Nephron (organoid): ENCODE data around the gene IGFBP6.

ENCODE experiments used
- H3K27ac Mint-ChIP-seq, 3 experiments: 2 replicates each; pipeline ENCODE4 v1.8.0; 2020; ENCODE audit warnings: mixed read lengths in 3 of 3, mild to moderate bottlenecking in 2 of 3, moderate library complexity in 1 of 3
- H3K27me3 Mint-ChIP-seq: 2 replicates; pipeline ENCODE4 v1.8.0; 2021; ENCODE audit warnings: low read depth, mild to moderate bottlenecking, moderate library complexity, mixed read lengths
- H3K36me3 Mint-ChIP-seq: 2 replicates; pipeline ENCODE4 v1.8.0; 2020; ENCODE audit warnings: low read depth, mixed read lengths
- H3K4me1 Mint-ChIP-seq: 2 replicates; pipeline ENCODE4 v1.8.0; 2020; ENCODE audit warnings: mixed read lengths
- H3K4me3 Mint-ChIP-seq, 3 experiments: 2 replicates each; pipeline ENCODE4 v1.8.0; 2020; ENCODE audit warnings: mild to moderate bottlenecking in 3 of 3, mixed read lengths in 3 of 3, moderate library complexity in 2 of 3
- H3K9me3 Mint-ChIP-seq: 2 replicates; pipeline ENCODE4 v1.8.0; 2020; ENCODE audit warnings: mixed read lengths
- CTCF ChIP-seq, 3 experiments: fragments of 200-600 bp; sonication (generic); IDR thresholded peaks; one replicate each; pipeline ENCODE4 v1.5.0; 2021; ENCODE audit warnings: antibody characterized with exemption in 3 of 3; ENCODE audit not compliant: unreplicated experiment in 3 of 3

The IGFBP6 gene

GRCh38 chr12:53097564-53098353 is at the start of gene IGFBP6:
Gene IGFBP6, plus strand, starts transcription at chr12:53097667. Its CDS starts 51 bp downstream, at chr12:53097718.
- Mint-ChIP-seq H3K4me3 (peak within 1 kb of the TSS; percentile 81 to 92 (median 87)), H3K9me3 (no peaks in the 10 kb centered on the region), H3K36me3 (no peaks in the 10 kb centered on the region), H3K27ac (peak within 1 kb of the TSS; percentile 87 to 97 (median 94)), H3K4me1 (peaks cover 48% of the 10 kb centered on the region), H3K27me3 (peaks cover 31% of the 10 kb centered on the region)
- no peak for TF ChIP-seq CTCF (IDR thresholded peaks at IDR 0.05; ENCODE audit: unreplicated experiment in 3 of 3)

GRCh38 chr12:53048033-53048779 is 49.3 kb upstream of the IGFBP6 start:
- H3K36me3 Mint-ChIP-seq = peaks cover 4% of the 10 kb centered on the region
- no peak for TF ChIP-seq CTCF (IDR thresholded peaks at IDR 0.05; ENCODE audit: unreplicated experiment in 3 of 3)
- peaks cover 6% of the 10 kb centered on the region for H3K27me3 Mint-ChIP-seq
- H3K4me3 Mint-ChIP-seq = peak overlapping the region; percentile 88 to 92 (median 91)
- H3K4me1 Mint-ChIP-seq = peaks cover 73% of the 10 kb centered on the region
- no peaks in the 10 kb centered on the region for H3K9me3 Mint-ChIP-seq
- peak overlapping the region; percentile 99 for H3K27ac Mint-ChIP-seq

DNA sequence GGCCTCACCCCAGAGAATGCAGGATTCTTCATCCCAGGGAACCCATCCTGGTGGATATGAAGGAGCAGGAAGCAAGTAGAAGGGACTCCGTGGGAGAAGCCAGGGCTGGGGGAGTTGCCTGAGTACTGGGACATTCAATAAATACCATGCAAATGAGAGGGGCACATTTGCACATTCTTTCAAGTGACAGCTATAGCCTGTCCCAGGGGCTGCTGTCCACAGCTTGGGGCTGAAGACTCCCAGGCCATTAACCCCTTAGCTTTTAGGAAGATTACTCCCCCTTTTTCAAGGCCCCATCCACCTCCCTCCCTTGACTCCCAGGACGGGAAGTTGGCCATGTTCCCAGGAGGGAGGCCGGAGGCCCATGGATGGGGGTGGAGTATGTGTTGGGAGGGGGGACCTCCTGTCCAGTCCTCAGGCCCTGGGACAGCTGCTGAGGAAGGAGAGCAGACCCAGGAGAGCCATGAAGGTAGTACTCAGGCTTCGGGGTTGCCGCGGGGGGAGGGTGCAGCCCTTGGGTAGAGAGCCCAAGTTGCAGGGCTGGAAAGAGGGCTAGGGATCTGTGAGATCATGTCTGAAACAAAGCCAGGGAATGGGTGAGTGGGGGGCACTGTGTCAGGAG is 48.6 kb upstream of the IGFBP6 start:
- peak overlapping the region; percentile 99 for H3K27ac Mint-ChIP-seq
- H3K9me3 Mint-ChIP-seq = no peaks in the 10 kb centered on the region
- H3K36me3 Mint-ChIP-seq = peaks cover 4% of the 10 kb centered on the region
- peak overlapping the region; percentile 88 to 92 (median 91) for H3K4me3 Mint-ChIP-seq
- TF ChIP-seq CTCF (IDR thresholded peaks at IDR 0.05; ENCODE audit: unreplicated experiment in 3 of 3) = peak in 1 of 3 experiments; percentile 8
- H3K27me3 Mint-ChIP-seq = peaks cover 6% of the 10 kb centered on the region
- H3K4me1 Mint-ChIP-seq = peaks cover 78% of the 10 kb centered on the region

- peaks cover 6% of the 10 kb centered on the region for H3K27me3 Mint-ChIP-seq
- no peaks in the 10 kb centered on the region for H3K9me3 Mint-ChIP-seq
- peaks cover 4% of the 10 kb centered on the region for H3K36me3 Mint-ChIP-seq
- peak within 1 kb of the TSS; percentile 99 for H3K27ac Mint-ChIP-seq
- no peak for TF ChIP-seq CTCF (IDR thresholded peaks at IDR 0.05; ENCODE audit: unreplicated experiment in 3 of 3)
- H3K4me3 Mint-ChIP-seq = peak within 1 kb of the TSS; percentile 88 to 92 (median 91)
- peaks cover 75% of the 10 kb centered on the region for H3K4me1 Mint-ChIP-seq
Measured at GRCh38 chr12:53049571-53050318, 47.7 kb upstream of the IGFBP6 start, which contains the start of gene TNS2. Gene TNS2, plus strand, starts transcription at chr12:53050065. Its CDS starts 121 bp downstream, at chr12:53050186.

DNA sequence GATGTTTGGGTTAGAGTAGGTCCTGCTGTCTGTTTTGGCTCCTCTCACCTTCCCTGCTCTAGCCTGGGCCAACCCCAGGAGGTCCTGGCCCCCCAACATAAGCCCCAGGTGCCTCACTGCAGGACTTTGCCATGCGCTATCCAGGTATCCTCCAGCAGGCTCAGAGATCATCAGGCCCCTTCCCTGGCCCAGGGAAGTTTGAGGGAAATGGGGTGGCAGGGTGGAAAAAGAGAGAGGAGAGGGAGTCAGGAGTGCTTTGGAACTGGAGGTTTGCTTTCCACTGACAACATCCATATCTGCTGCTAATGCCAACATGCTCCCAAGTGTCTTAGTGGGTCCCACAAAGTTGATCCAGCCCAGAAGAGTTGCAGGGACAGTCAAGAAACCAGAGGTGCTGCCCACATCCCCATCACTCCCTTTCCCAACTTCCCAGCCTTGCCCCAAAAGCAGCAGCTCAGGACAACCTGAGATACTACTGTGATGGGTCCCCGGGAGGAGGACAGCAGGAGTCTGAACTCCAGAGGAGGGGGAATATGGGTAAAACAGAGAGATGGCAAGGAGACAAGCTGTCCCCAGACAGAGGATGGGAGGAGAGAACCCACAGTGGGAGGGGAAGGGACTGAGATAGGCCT is 46.9 kb upstream of the IGFBP6 start:
- H3K4me3 Mint-ChIP-seq = peak overlapping the region; percentile 88 to 92 (median 91)
- TF ChIP-seq CTCF (IDR thresholded peaks at IDR 0.05; ENCODE audit: unreplicated experiment in 3 of 3) = no peak
- no peaks in the 10 kb centered on the region for H3K9me3 Mint-ChIP-seq

More for the DNA sequence above, 46.9 kb upstream of the IGFBP6 start:
- H3K27ac Mint-ChIP-seq = peak overlapping the region; percentile 97 to 99 (median 99)
- no peaks in the 10 kb centered on the region for H3K27me3 Mint-ChIP-seq
- peaks cover 4% of the 10 kb centered on the region for H3K36me3 Mint-ChIP-seq
- peaks cover 73% of the 10 kb centered on the region for H3K4me1 Mint-ChIP-seq
